ENCODE measurements around the gene LRRTM2.

The LRRTM2 gene

DNA sequence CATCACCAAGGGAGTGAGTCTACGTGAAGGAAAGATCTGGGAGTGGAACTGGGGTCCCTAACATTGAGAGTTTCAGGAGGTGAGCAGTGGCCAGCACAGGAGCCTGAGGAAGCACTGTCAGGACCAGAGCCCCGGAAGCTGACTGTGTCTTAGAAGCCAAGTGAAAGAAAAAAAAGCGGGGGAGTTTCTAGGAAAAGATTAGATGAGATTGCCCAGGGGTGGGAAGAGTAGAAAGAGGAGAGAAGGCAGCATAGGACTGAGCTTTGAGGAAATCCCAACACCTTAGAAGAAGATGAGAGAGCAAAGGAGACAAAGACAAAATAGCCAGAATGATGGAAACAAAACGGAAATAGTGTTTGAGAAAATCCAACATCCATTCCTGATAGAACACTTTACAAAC, 37.0 kb upstream of the LRRTM2 start:
- TF ChIP-seq CTCF (IDR thresholded peaks at IDR 0.05; ENCODE audit: extremely low read depth, insufficient read depth, missing control alignments), result no peak
- DNase-seq (ENCODE audit: low spot score), result no peak
- in situ Hi-C loops (cut with MboI; ENCODE audit: low pct_unique_long_range_greater_than_20kb, low sequenced_read_pairs, unreplicated experiment), result no loop called here

GRCh38 chr5:138911441-138911840, 36.3 kb upstream of the LRRTM2 start:
- in situ Hi-C loops (cut with MboI; ENCODE audit: low pct_unique_long_range_greater_than_20kb, low sequenced_read_pairs, unreplicated experiment), result no loop called here
- no peak for DNase-seq (ENCODE audit: low spot score)
- TF ChIP-seq CTCF (IDR thresholded peaks at IDR 0.05; ENCODE audit: extremely low read depth, insufficient read depth, missing control alignments), result no peak

- no peak for TF ChIP-seq CTCF (IDR thresholded peaks at IDR 0.05; ENCODE audit: extremely low read depth, insufficient read depth, missing control alignments)
- in situ Hi-C loops (cut with MboI; ENCODE audit: low pct_unique_long_range_greater_than_20kb, low sequenced_read_pairs, unreplicated experiment), result no loop called here
Observed at GRCh38 chr5:138910546-138911185, 35.5 kb upstream of the LRRTM2 start.

GRCh38 chr5:138909734-138910133, 34.6 kb upstream of the LRRTM2 start:
- in situ Hi-C loops (cut with MboI; ENCODE audit: low pct_unique_long_range_greater_than_20kb, low sequenced_read_pairs, unreplicated experiment), result no loop called here

More at GRCh38 chr5:138910546-138911185, 35.5 kb upstream of the LRRTM2 start:
- DNase-seq (ENCODE audit: low spot score), result no peak

DNA sequence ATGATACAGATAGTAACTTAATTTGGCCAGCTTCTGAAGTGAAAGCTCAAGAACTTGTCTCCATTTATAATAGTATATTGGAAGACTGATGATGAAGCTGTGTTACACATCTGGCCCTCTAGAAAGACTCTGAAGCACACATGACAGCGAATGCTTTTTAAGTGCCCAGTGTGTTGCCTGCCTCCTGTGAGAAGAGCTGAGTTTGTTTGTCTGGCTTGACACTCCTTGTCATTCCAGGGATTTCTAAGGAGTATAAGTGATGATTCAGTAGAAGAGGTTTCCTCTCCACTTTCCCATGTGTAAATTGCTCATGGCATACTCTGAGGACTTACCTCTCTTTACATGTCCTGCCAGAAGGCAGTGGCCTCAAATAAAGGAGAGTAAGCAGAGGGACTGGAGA, 30.4 kb upstream of the LRRTM2 start:
- no peak for TF ChIP-seq CTCF (IDR thresholded peaks at IDR 0.05; ENCODE audit: extremely low read depth, insufficient read depth, missing control alignments)
- DNase-seq (ENCODE audit: low spot score), result no peak
- in situ Hi-C loops (cut with MboI; ENCODE audit: low pct_unique_long_range_greater_than_20kb, low sequenced_read_pairs, unreplicated experiment), result no loop called here

More at GRCh38 chr5:138909734-138910133, 34.6 kb upstream of the LRRTM2 start:
- TF ChIP-seq CTCF (IDR thresholded peaks at IDR 0.05; ENCODE audit: extremely low read depth, insufficient read depth, missing control alignments), result no peak
- no peak for DNase-seq (ENCODE audit: low spot score)

- in situ Hi-C loops (cut with MboI; ENCODE audit: low pct_unique_long_range_greater_than_20kb, low sequenced_read_pairs, unreplicated experiment), result no loop called here
- no peak for DNase-seq (ENCODE audit: low spot score)
- TF ChIP-seq CTCF (IDR thresholded peaks at IDR 0.05; ENCODE audit: extremely low read depth, insufficient read depth, missing control alignments), result no peak
Observed at GRCh38 chr5:138903130-138903775, 28.1 kb upstream of the LRRTM2 start.

Measured in GM13977 (cell line).